Measurements from ENCODE around the gene DBF4. TPM values are rescaled to one million over a fixed set of nuclear protein-coding genes. Genes with fewer than 3 reads are reported as not detected.
A peak's percentile ranks its signal among the peaks of the same experiment; 100 is the strongest.

The DBF4 gene
- total RNA-seq, 1 donor from 2014 or later = 1.3 TPM

DNA sequence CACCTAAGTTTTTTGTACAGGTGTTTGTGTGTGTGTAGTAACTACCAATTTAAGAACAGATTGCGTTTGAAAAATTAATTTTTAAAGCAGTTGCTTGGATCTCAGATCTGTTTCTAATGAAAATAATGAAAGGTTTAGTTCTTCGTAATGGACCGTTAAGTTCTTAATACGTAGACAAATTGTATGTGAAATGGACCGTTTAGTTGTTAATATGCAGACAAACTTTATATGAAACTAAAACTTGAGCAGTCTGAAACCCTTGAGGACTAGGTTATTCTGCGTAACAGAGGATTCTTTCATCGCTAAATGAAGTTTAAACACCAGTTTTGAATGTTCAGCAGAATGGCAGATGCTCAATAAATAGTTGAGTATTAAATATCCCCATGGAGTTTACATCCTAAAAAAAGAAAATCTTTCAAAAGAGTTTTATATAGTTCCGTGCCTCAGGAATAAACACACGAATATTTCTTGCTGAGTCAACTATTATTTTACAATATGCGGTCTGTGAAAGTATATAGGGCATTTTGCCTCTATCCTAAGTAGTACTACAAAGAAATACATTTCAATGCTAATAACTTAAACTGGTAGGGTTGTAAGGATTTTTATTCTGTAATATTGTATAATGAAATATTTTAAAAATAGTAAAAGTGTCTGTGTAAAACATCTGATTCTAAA, 1.2 kb downstream of the DBF4 start:
- no peak for DNase-seq
- TF ChIP-seq, protein P1, sequence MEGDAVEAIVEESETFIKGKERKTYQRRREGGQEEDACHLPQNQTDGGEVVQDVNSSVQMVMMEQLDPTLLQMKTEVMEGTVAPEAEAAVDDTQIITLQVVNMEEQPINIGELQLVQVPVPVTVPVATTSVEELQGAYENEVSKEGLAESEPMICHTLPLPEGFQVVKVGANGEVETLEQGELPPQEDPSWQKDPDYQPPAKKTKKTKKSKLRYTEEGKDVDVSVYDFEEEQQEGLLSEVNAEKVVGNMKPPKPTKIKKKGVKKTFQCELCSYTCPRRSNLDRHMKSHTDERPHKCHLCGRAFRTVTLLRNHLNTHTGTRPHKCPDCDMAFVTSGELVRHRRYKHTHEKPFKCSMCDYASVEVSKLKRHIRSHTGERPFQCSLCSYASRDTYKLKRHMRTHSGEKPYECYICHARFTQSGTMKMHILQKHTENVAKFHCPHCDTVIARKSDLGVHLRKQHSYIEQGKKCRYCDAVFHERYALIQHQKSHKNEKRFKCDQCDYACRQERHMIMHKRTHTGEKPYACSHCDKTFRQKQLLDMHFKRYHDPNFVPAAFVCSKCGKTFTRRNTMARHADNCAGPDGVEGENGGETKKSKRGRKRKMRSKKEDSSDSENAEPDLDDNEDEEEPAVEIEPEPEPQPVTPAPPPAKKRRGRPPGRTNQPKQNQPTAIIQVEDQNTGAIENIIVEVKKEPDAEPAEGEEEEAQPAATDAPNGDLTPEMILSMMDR (IDR thresholded peaks at IDR 0.05; ENCODE audit: borderline replicate concordance) = no peak
- peak overlapping the region; percentile 88 for H3K4me3 ChIP-seq
- H3K27ac ChIP-seq (replicated peaks) = peak overlapping the region; percentile 90
- no peaks in the 10 kb centered on the region for H3K36me3 ChIP-seq
- intact Hi-C loops (cut with micrococcal nuclease) = no loop called here
- H3K27me3 ChIP-seq (ENCODE audit: low read depth) = no peaks in the 10 kb centered on the region
- H3K9me3 ChIP-seq (replicated peaks) = peaks cover 6% of the 10 kb centered on the region
- peaks cover 35% of the 10 kb centered on the region for H3K4me1 ChIP-seq

DNA sequence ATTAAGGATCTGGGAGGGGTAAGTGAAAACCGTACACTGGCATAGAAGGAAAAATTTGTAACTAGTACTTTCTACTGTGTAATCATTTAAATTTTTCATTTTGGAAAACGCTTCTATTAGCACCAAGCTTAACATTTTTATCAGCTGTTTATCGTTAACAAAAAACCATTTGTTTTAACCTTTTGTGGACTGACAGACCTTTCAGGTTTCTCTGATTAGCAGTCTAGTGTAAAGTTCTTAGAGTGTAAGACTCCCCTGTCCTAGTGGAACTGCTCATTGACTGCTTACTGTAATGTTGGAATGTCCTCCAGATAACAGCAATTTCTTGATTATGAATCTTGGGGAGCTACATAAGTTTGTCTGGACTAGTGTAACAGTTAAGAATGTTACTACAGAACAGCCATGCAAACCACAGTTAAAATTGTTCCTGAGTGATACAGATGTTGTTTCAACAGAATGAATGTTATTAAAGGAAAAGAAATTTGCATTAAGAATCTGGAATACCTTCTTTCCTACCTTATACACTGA, 2.0 kb downstream of the DBF4 start:
- H3K27me3 ChIP-seq (ENCODE audit: low read depth) = no peaks in the 10 kb centered on the region
- H3K4me1 ChIP-seq = peaks cover 35% of the 10 kb centered on the region
- DNase-seq = no peak
- H3K4me3 ChIP-seq = no peak overlapping the region
- no peaks in the 10 kb centered on the region for H3K9me3 ChIP-seq (replicated peaks)
- intact Hi-C loops (cut with micrococcal nuclease) = no loop called here
- no peaks in the 10 kb centered on the region for H3K36me3 ChIP-seq
- TF ChIP-seq, protein P1 (IDR thresholded peaks at IDR 0.05; ENCODE audit: borderline replicate concordance) = no peak
- no peak overlapping the region for H3K27ac ChIP-seq (replicated peaks)

DNA sequence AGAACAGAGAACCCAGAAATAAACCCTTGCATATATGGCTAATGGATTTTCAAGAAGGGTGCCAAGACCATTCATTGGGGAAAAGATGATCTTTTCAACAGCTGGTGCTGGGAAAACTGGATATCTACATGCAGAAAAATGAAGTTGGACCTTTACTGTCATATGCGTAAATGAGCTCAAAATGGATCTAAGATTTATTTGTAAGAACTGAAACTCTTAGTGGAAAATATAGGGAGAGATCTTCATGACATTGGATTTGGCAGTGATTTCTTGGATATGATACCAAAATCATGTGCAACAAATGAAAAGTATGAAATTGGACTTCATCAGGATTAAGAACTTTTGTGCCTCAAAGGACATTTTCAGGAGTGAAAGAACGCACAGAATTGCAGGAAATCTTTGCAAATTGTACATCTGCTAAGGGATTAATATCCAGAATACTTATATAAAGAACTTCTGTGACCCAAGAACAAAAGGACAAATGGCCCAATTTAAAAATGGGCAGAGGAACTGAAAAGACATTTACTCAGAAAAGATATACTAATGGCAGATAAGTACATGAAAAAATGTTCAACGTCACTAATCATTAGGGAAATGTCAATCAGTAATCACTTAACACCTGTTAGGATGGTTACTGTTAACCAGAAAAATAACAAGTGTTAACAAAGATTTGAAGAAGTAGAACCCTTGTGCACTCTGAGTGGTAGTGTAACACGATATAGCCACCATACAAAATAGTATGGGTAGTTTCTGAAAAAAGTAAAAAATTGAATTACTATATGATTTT, 6.1 kb downstream of the DBF4 start:
- peaks cover 2% of the 10 kb centered on the region for H3K36me3 ChIP-seq
- no peak overlapping the region for H3K4me3 ChIP-seq
- H3K4me1 ChIP-seq = peaks cover 12% of the 10 kb centered on the region
- H3K27me3 ChIP-seq (ENCODE audit: low read depth) = no peaks in the 10 kb centered on the region
- H3K27ac ChIP-seq (replicated peaks) = no peak overlapping the region
- intact Hi-C loops (cut with micrococcal nuclease) = no loop called here
- TF ChIP-seq, protein P1 (IDR thresholded peaks at IDR 0.05; ENCODE audit: borderline replicate concordance) = no peak
- no peaks in the 10 kb centered on the region for H3K9me3 ChIP-seq (replicated peaks)
- no peak for DNase-seq

DNA sequence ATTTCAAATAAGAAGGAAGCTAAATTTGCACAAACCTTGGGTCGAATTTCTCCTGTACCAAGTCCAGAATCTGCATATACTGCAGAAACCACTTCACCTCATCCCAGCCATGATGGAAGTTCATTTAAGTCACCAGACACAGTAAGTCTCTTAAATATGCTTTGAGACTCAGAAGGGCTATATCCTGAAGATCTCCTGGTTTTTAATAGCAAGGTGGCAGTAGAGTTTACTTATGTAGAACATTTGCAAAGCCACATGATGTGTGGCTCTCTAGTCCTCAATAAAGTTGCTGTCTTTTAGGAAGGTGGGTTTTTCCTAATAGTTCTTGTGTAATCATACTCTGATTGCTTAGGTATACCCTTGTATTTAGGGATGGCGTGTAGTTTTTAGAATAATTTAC, 8.7 kb downstream of the DBF4 start:
- intact Hi-C loops (cut with micrococcal nuclease) = no loop called here
- H3K36me3 ChIP-seq = peaks cover 5% of the 10 kb centered on the region

DNA sequence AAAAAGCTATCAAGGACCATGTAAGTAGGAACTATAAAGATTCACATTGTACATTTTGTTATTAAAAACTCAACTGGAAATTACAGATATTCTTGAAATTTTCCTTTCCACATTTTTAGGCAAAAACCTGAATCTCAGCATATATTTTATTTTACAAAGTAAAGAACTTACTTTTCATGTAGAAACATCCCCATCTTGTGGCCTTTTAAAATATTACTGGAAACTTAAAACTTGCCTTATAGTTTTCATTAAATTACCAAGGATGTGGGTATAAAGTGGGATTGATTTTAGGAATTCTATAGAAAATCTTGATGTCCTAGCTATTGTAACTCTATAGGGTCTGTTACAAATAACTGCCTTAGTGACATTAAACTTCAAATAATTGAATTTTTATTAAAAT, 10.6 kb downstream of the DBF4 start:
- H3K36me3 ChIP-seq = peaks cover 5% of the 10 kb centered on the region
- no peak overlapping the region for H3K27ac ChIP-seq (replicated peaks)
- intact Hi-C loops (cut with micrococcal nuclease) = loop anchor here (2.0 kb wide), 1 partner anchor 90 kb away; no protein-coding TSS in a partner anchor
- H3K9me3 ChIP-seq (replicated peaks) = no peaks in the 10 kb centered on the region
- H3K4me3 ChIP-seq = no peak overlapping the region
- no peak for DNase-seq
- TF ChIP-seq, protein P1 (IDR thresholded peaks at IDR 0.05; ENCODE audit: borderline replicate concordance) = peak; percentile 58
- no peaks in the 10 kb centered on the region for H3K4me1 ChIP-seq
- H3K27me3 ChIP-seq (ENCODE audit: low read depth) = no peaks in the 10 kb centered on the region

More for the DNA sequence above, 8.7 kb downstream of the DBF4 start:
- Histone ChIP-seq H3K27me3 (ENCODE audit: low read depth) (no peaks in the 10 kb centered on the region), H3K4me3 (no peak overlapping the region), H3K4me1 (no peaks in the 10 kb centered on the region), H3K27ac (replicated peaks) (no peak overlapping the region), H3K9me3 (replicated peaks) (no peaks in the 10 kb centered on the region)
- TF ChIP-seq, protein P1 (IDR thresholded peaks at IDR 0.05; ENCODE audit: borderline replicate concordance) = no peak
- no peak for DNase-seq
